Stimulated activated CD4-positive, alpha-beta T cell treated with anti-CD3 and anti-CD28 coated beads, TNF-alpha, amount 100 ng/mL, for 1 hour (primary cell): ENCODE data around the gene CBX7.

Experiments used
- DNase-seq, 3 donors: peaks; one replicate each; pipeline ENCODE4 v3.0.0-alpha.2; 2020; ENCODE audit warnings: low read depth in 3 of 3, low spot score in 1 of 3

Gene CBX7

GRCh38 chr22:39128508-39128907 lies 24.0 kb downstream of the CBX7 start:
- no peak for DNase-seq

GRCh38 chr22:39125622-39126021 lies 26.9 kb downstream of the CBX7 start:
- DNase-seq = no peak

GRCh38 chr22:39123751-39124581 lies 28.5 kb downstream of the CBX7 start:
- no peak for DNase-seq

GRCh38 chr22:39122772-39123470 lies 29.6 kb downstream of the CBX7 start:
- DNase-seq = no peak

- DNase-seq = no peak
Measured at GRCh38 chr22:39120983-39121382, 31.5 kb downstream of the CBX7 start.

GRCh38 chr22:39117585-39118191 lies 34.8 kb downstream of the CBX7 start:
- DNase-seq = peak; percentile 31 to 41 (median 35)

- no peak for DNase-seq
Measured at GRCh38 chr22:39115977-39116621, 36.4 kb downstream of the CBX7 start.

GRCh38 chr22:39115570-39115969 lies 36.9 kb downstream of the CBX7 start:
- no peak for DNase-seq

- DNase-seq = no peak
Measured at GRCh38 chr22:39114112-39114511, 38.4 kb downstream of the CBX7 start.

GRCh38 chr22:39110631-39111561 lies 41.6 kb downstream of the CBX7 start:
- DNase-seq = no peak

- no peak for DNase-seq
Measured at GRCh38 chr22:39109361-39109760, 43.1 kb downstream of the CBX7 start.

GRCh38 chr22:39108487-39108886 lies 44.0 kb downstream of the CBX7 start:
- no peak for DNase-seq

GRCh38 chr22:39106326-39106725 lies 46.2 kb downstream of the CBX7 start:
- no peak for DNase-seq

GRCh38 chr22:39103431-39103830 lies 49.0 kb downstream of the CBX7 start:
- DNase-seq = no peak

- DNase-seq = no peak
Measured at GRCh38 chr22:39101226-39101625, 51.3 kb downstream of the CBX7 start.

GRCh38 chr22:39098576-39098975 lies 53.9 kb downstream of the CBX7 start:
- DNase-seq = no peak

GRCh38 chr22:39098026-39098425 lies 54.5 kb downstream of the CBX7 start:
- DNase-seq = no peak

- no peak for DNase-seq
Measured at GRCh38 chr22:39097098-39098020, 55.1 kb downstream of the CBX7 start, which contains the start of gene APOBEC3H. TSS of gene APOBEC3H (plus strand) at chr22:39097244. CDS start at chr22:39100279, 3,035 bp downstream.

- no peak for DNase-seq
Measured at GRCh38 chr22:39095971-39096370, 56.5 kb downstream of the CBX7 start.
